Midbrain (tissue), 1 donor: ENCODE data around the gene MCC.
"Not testable (repeated sequence)": the region's sequence is repeated elsewhere in the genome, so short reads cannot be mapped to it uniquely, and the experiment has no call there.

ENCODE experiments used
- DNase-seq: peaks from one replicate; lab custom pipeline; 2025; lab: John Stamatoyannopoulos, UW

The MCC gene

GRCh38 chr5:113081091-113081839 lies 407.0 kb downstream of the MCC start:
- DNase-seq = no peak

- DNase-seq = not testable (repeated sequence)
These were observed 411.6 kb downstream of the MCC start for GRCh38 chr5:113076649-113077048.

GRCh38 chr5:113075019-113075418 lies 413.2 kb downstream of the MCC start:
- DNase-seq = no peak

DNA sequence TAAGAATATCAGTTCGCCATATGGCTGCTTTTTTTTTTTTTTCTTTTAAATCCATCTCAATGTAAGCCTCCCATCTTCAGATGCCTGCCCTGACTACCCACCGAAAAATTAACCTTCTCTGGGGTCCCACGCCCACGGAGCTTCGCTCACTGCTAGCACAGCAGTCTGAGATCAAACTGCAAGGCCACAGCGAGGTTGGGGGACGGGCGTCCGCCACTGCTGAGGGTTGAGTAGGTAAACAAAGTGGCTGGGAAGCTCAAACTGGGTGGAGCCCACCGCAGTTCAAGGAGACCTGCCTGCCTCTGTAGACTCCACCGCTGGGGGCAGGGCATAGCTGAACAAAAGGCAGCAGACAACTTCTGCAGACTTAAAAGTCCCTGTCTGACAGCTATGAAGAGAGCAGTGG lies 414.6 kb downstream of the MCC start:
- not testable (repeated sequence) for DNase-seq

DNA sequence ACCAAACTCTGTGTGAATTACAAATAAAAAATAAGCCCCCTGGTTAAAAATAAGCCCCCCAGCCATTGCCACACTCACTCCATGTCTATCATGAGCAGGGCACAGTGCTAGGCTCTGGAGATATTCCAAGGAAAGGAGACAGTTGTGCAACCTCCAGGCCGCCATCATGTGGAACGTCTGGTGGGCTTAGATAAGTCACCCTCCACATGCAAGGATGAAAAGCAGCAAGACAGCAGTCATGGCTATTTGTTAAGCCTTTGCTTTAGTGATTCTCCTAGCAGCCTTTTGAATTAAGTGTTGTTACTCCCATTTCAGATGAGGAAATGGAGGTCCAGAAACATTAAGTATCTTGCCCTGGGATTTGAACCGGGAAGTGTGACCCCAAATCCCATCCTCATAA lies 416.9 kb downstream of the MCC start:
- DNase-seq = no peak

- DNase-seq = no peak
These were observed 417.4 kb downstream of the MCC start for GRCh38 chr5:113070901-113071300.

- no peak for DNase-seq
These were observed 419.7 kb downstream of the MCC start for GRCh38 chr5:113068559-113068958.

DNA sequence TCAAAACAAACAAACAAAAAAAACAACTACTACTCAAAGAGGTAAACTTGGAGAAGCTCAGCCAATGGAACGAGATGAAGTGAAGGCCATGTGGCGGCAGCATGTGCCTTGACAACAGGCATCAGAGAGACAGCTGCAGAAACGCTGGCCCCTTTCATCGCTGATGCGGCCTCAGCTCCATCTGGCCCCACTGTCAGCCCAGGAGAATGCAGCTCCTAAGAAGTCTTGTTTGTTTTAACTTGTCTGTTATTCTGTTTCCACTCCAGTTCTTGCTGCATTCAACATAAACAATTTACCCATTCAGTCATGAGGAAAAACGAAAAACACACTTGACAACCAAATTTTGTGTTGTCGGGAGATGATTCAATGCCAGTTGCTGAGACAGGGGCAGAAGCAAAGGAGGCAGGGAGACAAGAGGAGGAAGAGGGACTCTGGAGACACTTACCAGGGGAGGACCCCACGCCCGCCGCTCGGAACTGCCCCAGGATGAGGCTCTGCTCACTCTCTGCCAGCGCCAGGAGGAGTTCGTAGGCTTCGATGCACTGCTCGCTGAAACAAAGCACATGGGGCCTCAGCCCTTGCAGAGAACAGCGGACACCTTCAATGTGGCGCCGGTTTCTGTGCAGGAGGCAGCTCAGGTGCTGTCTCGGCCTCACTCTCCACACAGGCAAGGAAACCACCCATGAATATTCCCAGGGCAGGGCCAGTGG lies 420.5 kb downstream of the MCC start:
- DNase-seq = peak; percentile 27

- DNase-seq = no peak
These were observed 422.6 kb downstream of the MCC start for GRCh38 chr5:113065626-113066025.

DNA sequence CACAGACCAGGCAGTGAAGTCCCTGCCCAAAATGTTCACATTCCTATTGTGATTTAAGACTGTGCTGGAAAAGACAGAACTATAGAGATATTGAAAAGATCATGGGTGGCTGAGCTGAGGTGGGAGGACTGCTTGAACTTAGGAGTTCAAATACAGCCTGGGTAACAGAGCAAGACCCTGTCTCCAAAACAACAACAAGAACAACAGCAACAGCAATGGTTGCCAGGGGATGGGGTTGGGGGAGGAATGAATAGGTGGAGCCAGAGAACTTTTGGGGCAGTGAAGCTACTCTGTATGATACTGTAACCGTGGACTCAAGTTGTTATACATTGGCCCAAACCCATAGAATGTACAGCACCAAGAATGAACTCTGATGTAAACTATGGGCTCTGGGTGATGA lies 423.4 kb downstream of the MCC start:
- no peak for DNase-seq

GRCh38 chr5:113063927-113064326 lies 424.3 kb downstream of the MCC start:
- DNase-seq = no peak

GRCh38 chr5:113062869-113063508 lies 425.3 kb downstream of the MCC start:
- no peak for DNase-seq

DNA sequence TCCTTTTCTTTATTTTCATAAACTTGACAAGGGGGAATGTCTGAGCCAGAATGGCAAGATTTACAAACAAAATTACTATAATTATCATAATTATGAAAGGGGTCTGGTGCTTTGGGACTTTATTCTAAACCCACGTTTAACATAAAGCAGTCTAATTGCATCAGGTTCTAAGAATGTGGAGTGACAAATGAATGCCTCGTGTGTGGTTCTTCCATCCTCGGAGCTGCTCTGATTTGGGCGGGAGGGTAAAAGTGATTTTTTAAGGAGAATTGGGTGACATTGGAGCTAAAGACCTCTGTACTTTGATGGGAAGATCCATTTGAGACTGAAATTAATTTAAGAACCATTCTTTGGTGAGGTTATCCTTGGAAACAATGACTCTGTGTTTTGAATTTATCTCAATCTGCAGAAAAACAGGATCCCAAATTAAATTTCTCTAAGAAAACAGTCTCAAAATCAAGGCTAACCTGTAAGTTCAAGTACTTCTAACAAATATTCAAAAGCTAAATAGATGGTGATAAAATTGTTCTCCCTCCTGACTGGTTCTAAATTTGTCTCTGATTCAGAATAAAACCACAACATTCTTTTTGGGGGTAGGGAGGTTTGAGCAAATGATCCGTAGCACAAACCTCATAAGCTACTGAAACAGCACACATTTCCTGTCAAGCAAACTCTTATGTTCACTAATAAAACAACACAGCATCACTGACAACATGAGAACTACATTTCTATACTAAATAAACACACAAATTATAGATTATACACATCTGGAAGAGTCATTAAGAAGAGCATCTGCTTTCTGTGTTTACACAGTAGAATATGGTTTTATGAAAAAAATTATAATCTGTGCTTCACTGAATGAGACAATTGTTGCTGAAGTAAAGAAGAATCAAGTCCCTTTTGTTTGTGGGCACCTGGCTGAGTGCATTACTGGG lies 426.1 kb downstream of the MCC start:
- DNase-seq = no peak

DNA sequence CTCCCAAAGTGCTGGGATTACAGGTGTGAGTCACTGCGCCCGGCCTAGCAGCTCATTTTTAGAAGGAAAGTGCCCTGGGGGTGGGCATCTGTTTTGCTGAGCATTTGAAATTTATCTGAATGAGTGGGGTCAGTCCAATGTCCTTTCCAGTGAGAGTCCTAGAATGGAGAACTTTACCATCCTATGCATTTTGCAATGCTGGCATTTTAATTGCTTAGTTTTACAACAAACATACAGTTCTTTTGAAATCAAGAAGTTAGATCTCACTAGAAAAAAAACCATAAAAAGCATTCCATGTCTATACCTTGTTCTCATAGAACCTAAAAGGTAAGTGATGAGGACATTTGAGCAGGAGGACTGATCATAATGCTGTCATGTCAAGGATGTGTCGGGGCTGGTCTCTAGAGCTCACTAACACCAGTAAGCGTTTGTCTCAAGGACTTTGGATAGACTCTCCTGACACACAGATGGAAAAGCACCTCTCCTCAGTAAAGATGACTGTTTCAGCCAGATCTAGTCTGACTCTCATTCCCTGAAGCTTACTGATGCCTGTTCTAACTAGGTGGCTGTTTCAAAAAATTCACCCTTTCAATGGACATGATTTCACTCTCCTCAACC lies 427.7 kb downstream of the MCC start:
- DNase-seq = no peak

DNA sequence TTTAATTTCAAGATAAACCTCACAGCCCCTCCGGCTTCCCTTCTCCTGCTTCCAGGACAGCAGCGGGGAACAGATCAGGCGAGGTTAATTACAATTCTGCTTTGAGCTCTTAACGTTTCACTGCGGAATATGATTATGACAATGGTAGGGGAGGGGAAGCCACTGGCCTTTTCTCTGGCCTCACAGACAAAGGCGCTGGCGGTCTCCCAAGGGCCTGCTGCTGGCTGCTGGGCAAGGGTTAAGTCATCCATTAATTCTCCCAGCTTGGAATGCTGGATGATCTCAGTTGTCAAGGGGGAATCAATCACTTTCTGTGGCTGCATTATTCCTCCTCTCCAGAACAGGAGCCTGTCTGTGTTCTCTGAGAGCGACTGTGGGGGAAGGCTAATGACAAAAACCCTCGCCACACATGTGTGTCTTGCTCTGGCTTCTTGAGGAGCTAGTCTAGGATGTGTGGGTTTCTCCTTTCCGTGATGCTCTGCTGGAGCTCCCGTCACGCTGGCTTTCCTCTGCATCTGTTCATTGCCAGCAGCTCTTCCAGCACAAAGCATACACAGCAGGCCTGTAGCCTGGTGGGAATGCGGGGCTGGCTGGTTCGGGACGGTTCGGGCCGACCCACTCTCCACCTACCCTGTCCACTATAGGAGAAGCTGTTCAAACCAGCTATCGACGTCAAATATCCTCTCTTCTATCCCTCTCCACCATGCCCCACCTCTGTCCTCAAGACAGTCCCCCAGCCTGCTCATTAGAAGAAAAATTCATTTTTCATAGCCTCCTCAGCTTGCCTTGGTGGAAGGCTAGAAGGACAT lies 428.8 kb downstream of the MCC start:
- no peak for DNase-seq

DNA sequence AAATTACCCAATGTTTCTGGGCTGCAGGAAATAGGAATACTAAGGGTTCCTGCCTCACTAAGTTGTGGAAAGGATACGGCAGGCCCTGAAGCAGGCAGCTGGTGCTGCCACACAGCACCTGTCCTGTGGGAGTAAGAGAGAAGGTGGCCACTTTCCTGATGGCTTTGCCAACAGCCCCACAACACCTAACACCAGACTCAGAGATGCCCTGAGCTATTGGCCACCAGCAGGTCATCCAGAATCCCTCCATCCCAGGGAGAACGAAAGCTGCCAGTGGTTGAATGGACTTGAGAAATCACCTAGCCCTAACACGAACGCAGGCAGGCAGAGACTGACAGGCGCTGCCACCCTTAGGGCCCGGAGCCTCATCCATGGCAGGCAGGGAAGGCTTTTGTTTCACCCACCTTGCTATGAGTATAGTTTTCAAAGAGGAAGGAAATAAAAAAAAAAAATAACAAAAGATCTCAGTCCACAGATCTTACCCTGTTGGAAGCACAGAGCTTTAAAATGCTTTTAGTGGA lies 429.5 kb downstream of the MCC start:
- DNase-seq = no peak

DNA sequence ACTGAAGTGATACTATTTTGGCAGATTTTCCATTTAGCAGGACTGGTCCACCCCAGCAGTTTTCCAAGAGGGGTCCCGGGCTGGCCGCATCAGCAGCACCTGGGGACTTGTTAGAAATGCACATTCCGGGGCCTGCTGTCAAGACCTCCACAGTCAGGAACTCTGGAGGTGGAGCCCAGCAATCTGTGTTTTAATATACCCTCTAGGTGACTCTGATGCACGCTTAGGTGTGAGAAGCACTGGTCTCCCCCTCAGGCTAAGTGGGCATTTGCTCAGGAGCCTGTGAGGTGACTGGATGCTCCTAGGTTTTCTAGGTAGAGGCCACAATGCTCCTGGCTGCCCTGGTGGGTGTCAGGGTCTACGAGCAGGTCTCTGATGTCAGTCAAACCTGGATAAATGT lies 430.0 kb downstream of the MCC start:
- DNase-seq = no peak

DNA sequence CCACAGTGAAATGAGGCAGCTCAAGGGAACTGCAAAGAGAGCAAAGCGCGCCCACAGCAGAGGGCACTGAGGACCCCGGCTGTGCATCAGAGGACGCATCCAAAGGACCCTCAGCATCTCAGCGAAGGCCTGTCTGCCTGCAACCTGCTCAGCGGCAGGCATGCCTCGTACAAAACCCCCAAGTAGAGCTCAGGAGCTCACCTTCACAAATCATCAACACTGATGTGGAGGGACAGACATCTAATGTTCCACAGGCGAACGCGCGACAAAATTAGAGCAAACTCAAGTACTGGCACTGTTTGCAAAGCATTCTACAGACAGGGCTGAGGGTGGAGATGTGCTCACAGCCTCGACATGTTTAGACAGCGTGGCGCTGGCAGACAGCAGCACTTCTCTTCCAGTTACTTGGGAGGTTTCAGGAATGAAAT lies 430.7 kb downstream of the MCC start:
- no peak for DNase-seq

- no peak for DNase-seq
These were observed 431.3 kb downstream of the MCC start for GRCh38 chr5:113056988-113057387.

- no peak for DNase-seq
These were observed 433.4 kb downstream of the MCC start for GRCh38 chr5:113054899-113055298.
